ENCODE data around the gene ADORA2B. TPM values are rescaled to one million over a fixed set of nuclear protein-coding genes. Genes with fewer than 3 reads are reported as not detected.
"Not testable (repeated sequence)": the region's sequence is repeated elsewhere in the genome, so short reads cannot be mapped to it uniquely, and the experiment has no call there.

The ADORA2B gene
- total and polyA plus RNA-seq, 9 donors, result 0.06 to 1.0 (median 0.28) TPM; not detected in 3

- intact Hi-C loops (cut with DNase I), result no loop called here
- Histone ChIP-seq H3K4me1 (ENCODE audit: insufficient read depth) (no peaks in the 10 kb centered on the region), H3K4me3 (no peak overlapping the region), H3K9me3 (no peaks in the 10 kb centered on the region), H3K27ac (no peak overlapping the region), H3K36me3 (no peaks in the 10 kb centered on the region), H3K27me3 (no peaks in the 10 kb centered on the region)
- no peak for TF ChIP-seq POLR2A (IDR thresholded peaks at IDR 0.05)
- TF ChIP-seq EP300 (IDR thresholded peaks at IDR 0.05), result no peak
- TF ChIP-seq CTCF (IDR thresholded peaks at IDR 0.05), result no peak
- no peak for DNase-seq
Measured at GRCh38 chr17:15973016-15973415, 28.1 kb downstream of the ADORA2B start.

DNA sequence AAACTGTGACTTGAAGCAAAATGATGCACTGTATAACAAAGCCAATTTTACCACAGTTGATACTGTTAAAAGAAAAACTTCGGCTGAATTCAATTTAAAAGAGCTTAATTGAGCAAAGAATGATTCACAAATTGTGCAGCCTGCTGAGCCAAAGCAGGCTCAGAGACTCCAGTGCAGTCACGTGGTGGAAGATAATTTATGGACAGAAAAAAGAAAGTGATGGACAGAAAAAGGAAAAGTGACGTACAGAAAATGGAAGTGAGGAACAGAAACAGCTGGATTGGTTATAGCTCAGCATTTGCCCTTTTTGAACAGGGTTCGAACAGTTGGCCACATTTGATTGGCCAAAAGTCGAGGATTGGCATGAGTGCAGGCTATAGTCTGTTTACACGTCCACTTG lies 28.9 kb downstream of the ADORA2B start:
- 81 to 84% (median 81%) methylated on average over 6 of the region's 6 CpGs for WGBS, 3 donors
- Histone ChIP-seq H3K4me3 (no peak overlapping the region), H3K9me3 (no peaks in the 10 kb centered on the region), H3K4me1 (ENCODE audit: insufficient read depth) (no peaks in the 10 kb centered on the region), H3K27ac (no peak overlapping the region), H3K36me3 (no peaks in the 10 kb centered on the region), H3K27me3 (no peaks in the 10 kb centered on the region)
- no peak for DNase-seq
- intact Hi-C loops (cut with DNase I), result no loop called here
- no peak for TF ChIP-seq EP300 (IDR thresholded peaks at IDR 0.05)
- no peak for TF ChIP-seq POLR2A (IDR thresholded peaks at IDR 0.05)

- Histone ChIP-seq H3K27me3 (no peaks in the 10 kb centered on the region), H3K4me1 (ENCODE audit: insufficient read depth) (no peaks in the 10 kb centered on the region), H3K27ac (no peak overlapping the region), H3K4me3 (no peak overlapping the region), H3K36me3 (no peaks in the 10 kb centered on the region), H3K9me3 (no peaks in the 10 kb centered on the region)
- TF ChIP-seq EP300 (IDR thresholded peaks at IDR 0.05) (no peak), CTCF (IDR thresholded peaks at IDR 0.05) (no peak), POLR2A (IDR thresholded peaks at IDR 0.05) (no peak)
- no peak for DNase-seq
- intact Hi-C loops (cut with DNase I), result no loop called here
- 93 to 100% (median 94%) methylated on average over 2 of the region's 2 CpGs for WGBS, 3 donors
Measured at GRCh38 chr17:15977894-15978293, 33.0 kb downstream of the ADORA2B start.

DNA sequence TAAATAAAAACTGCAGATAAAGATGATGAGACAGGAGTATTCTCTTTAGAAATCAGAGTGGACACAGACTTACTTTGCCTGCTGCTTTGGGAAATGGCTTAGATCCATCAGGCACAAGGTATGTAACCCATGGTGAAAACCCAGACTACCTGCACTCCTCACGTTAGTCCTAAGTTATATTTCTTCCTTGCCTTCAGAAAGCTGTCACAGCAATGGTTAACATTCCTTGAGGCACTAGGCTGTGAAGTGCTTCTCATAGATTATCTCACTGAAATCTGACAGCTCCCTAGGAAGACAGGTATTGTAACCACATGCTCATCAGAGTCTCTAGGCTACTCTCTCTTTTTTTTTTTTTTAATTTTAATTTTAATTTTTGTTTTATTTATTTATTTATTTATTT lies 33.7 kb downstream of the ADORA2B start:
- no peak overlapping the region for H3K4me3 ChIP-seq
- no peak for DNase-seq
- no peak overlapping the region for H3K27ac ChIP-seq
- no peaks in the 10 kb centered on the region for H3K36me3 ChIP-seq
- no peaks in the 10 kb centered on the region for H3K27me3 ChIP-seq
- 80 to 81% (median 81%) methylated on average over 1 of the region's 1 CpG for WGBS, 3 donors
- no peaks in the 10 kb centered on the region for H3K9me3 ChIP-seq
- no peak for TF ChIP-seq POLR2A (IDR thresholded peaks at IDR 0.05)
- no peak for TF ChIP-seq EP300 (IDR thresholded peaks at IDR 0.05)
- TF ChIP-seq CTCF (IDR thresholded peaks at IDR 0.05), result no peak
- intact Hi-C loops (cut with DNase I), result no loop called here
- no peaks in the 10 kb centered on the region for H3K4me1 ChIP-seq (ENCODE audit: insufficient read depth)

DNA sequence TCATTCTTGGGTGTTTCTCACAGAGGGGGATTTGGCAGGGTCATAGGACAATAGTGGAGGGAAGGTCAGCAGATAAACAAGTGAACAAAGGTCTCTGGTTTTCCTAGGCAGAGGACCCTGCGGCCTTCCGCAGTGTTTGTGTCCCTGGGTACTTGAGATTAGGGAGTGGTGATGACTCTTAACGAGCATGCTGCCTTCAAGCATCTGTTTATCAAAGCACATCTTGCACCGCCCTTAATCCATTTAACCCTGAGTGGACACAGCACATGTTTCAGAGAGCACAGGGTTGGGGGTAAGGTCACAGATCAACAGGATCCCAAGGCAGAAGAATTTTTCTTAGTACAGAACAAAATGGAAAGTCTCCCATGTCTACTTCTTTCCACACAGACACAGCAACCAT lies 34.1 kb downstream of the ADORA2B start:
- H3K4me1 ChIP-seq (ENCODE audit: insufficient read depth); H3K36me3 ChIP-seq; H3K27ac ChIP-seq; DNase-seq; H3K4me3 ChIP-seq; intact Hi-C loops (cut with DNase I); H3K9me3 ChIP-seq; H3K27me3 ChIP-seq: not testable (repeated sequence)
- WGBS, 3 donors, result 65 to 89% (median 78%) methylated on average over 2 to 4 of the region's 4 CpGs

- no peaks in the 10 kb centered on the region for H3K9me3 ChIP-seq
- H3K36me3 ChIP-seq, result no peaks in the 10 kb centered on the region
- H3K27ac ChIP-seq, result no peak overlapping the region
- no peaks in the 10 kb centered on the region for H3K4me1 ChIP-seq (ENCODE audit: insufficient read depth)
- no peak for DNase-seq
- TF ChIP-seq POLR2A (IDR thresholded peaks at IDR 0.05) (no peak), CTCF (IDR thresholded peaks at IDR 0.05) (no peak)
- WGBS, 3 donors, result 49 to 62% (median 50%) methylated on average over 2 of the region's 2 CpGs
- no peak overlapping the region for H3K4me3 ChIP-seq
- intact Hi-C loops (cut with DNase I), result no loop called here
- no peaks in the 10 kb centered on the region for H3K27me3 ChIP-seq
Measured at GRCh38 chr17:15981208-15981607, 36.3 kb downstream of the ADORA2B start.
